NCI-H2107 (cell line): ENCODE results near the gene MAEL.
A peak's percentile ranks its signal among the peaks of the same experiment; 100 is the strongest.
"Not testable (repeated sequence)": the region's sequence is repeated elsewhere in the genome, so short reads cannot be mapped to it uniquely, and the experiment has no call there.

Source experiments
- DNase-seq: peaks from one replicate; lab custom pipeline; 2025; lab: John Stamatoyannopoulos, UW

Gene MAEL

DNA sequence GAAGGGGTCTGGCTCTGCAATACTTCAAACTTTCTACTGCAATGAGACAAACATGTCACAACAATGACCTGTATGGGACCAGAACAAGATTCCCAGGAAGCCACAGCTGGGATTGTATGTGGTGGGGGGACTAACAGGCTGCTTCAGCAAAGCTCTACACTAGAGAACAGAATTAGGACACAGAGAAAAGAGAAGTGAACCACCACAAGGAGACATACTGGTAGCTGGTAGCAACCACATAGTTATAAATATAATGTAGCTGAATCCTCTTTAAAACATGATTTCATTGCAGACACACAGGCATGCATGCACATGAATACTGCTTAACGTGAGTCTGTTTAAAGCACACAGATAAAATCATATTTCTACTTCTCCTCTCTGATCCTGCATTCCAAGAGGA is 10.3 kb upstream of the MAEL start:
- no peak for DNase-seq

DNA sequence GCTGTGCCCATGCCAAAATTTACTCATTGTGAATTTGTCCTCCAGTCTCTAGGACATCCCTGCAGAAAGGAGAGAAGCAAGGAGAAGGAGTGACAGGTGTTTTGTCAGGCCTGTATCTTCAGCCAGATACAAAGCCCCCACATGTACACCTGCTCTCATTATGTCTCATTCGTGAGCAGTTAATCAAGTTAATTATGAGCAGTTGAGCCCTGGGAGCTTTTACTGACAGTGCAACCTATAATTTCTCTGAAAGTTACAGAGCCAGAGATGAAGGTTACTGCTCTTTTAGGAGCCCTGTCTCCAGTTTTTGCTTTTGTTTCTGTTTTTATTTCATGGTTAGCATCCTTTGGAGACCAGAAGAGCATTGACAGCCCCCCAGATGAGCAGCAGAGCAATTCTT is 8.7 kb upstream of the MAEL start:
- no peak for DNase-seq

GRCh38 chr1:166980818-166981217 is 8.3 kb upstream of the MAEL start:
- no peak for DNase-seq

- DNase-seq = no peak
Observed at GRCh38 chr1:166981589-166981988, 7.5 kb upstream of the MAEL start.

DNA sequence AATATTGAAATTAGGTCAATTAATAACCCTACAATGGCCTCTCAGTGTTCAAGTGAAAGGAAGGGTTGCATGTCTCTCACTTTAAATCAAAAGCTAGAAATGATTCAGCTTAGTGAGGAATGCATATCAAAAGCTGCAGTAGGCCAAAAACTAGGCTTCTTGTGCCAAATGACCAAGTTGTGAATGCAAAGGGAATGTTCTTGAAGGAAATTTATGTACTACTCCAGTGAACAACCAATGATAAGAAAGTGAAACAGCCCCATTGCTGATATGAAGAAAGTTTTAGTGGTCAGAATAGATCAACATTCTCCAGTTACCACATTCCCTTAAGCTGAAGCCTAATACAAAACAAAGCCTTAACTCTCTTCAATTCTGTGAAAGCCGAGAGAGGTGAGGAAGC is 10.0 kb downstream of the MAEL start:
- no peak for DNase-seq

- no peak for DNase-seq
Observed at GRCh38 chr1:166999500-167000055, 10.5 kb downstream of the MAEL start.

DNA sequence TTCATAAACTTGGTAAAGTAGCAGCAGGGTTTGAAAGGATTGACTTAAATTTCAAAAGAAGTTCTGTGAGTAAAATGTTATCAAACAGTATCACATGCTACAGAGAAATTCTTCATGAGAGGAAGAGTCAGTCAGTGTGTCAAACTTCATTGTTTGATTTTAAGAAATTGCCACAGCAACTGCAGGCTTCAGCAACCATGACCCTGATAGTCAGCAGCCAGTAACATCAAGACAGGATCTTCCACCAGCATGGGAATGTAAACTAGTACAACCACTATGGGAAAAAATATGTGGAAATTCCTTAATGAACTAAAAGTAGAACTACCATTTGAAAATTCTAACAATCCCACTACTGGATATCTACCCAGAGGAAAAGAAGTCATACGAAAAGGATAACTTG is 11.5 kb downstream of the MAEL start:
- no peak for DNase-seq

GRCh38 chr1:167002354-167002753 is 13.3 kb downstream of the MAEL start:
- no peak for DNase-seq

DNA sequence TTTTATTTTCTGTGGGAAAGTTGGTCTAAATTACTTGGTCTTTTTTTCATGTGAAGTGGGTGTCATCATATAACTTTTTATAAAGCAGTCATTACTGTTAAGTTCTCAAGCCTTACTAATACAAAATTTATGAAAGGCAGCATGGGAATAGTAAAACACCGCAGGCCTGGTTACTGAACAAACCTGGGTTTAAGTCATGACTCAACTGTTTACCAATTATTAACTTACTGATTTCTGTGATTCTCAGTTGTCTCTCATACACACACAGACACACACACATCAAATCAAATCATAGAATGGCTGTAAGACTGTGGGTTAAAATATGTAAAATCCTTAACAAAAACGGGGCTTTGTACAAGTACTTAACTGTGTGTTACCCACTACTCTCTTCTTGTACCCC is 14.6 kb downstream of the MAEL start:
- DNase-seq = no peak

DNA sequence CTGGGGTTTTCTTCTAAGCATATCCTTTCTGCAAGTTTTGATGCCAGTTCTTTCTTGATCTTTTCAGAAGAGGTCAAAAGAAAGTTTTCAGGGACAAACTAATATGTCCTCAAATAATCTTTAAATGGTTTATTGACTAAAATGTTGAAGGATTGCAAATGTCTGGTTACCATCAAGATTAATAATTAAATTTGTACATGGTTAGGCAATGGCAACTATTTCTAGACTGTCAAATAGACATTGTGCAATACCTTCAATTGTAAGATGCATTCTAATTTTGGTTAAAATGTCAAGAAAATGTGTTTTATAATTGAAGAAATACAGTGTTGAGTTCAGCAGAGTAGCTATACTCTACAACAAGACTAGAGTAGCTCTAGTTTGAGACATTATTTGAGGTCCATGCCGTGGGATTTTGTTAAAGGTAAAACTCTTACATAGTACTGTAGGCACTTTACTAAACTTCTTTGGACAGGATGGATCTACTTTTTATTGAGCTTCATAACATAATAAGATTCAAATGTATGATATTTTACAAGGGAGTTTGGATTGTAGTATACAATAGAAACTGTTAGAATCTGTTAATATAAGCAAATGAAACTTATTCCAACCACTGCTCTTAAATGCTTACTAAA is 22.6 kb downstream of the MAEL start:
- no peak for DNase-seq

DNA sequence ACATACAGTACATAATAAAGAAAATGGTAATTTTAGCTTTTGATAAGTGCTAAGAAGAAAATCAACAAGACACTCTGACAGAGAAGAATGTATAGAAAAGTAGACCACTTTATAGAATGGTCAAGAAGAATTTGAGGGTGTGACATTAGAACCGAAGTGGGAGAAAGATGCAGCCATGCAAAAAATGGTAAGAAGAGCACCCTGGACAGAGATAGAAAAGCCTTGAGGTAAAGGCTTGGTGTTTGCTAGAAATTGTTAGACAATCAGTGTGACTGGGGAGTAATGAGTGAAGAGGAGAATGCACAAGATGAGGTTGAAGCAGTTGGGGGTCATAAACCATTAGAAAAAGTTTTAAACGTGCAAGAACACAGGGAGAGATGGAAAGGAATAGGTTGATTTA is 23.5 kb downstream of the MAEL start:
- DNase-seq = no peak

DNA sequence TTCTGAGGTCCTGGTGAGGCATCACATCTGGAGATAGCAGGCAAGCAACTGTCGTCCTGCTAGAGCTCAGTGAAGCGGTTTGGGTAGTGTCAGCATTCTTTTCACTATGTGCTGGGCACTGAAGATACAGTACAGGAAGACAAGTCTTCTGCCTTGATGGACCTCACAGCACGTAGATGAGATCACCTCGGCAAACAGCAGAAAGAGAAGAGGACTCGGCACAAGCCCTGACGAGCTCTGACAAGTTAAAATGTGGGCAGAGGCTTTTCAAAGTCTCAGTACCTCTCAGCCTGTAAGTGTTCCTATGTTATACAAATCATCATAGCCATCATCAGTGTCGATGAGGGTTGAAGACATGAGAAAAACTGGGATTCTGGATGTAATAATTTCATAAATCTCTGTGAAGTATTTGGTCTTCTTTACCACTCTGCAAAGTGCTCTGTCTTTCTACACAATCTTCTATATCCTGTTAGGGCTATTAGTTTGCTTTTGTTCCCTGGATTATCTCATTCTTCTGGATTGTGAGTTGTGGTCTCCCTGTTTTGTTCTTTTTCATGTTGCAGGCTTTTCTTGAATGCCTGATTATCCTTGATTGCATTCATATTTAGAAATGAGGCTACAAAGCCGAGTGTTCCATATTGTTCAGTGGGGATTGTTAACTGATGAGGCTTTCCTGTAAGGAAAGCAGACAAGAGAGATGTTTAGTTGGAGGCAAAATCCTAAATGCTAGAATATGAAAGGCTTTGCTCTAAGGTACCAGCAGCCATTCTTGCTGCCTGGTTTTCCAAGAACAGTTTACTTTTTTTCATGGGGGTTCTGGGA is 24.2 kb downstream of the MAEL start:
- no peak for DNase-seq

- DNase-seq = no peak
Observed at GRCh38 chr1:167016100-167016750, 27.1 kb downstream of the MAEL start.

DNA sequence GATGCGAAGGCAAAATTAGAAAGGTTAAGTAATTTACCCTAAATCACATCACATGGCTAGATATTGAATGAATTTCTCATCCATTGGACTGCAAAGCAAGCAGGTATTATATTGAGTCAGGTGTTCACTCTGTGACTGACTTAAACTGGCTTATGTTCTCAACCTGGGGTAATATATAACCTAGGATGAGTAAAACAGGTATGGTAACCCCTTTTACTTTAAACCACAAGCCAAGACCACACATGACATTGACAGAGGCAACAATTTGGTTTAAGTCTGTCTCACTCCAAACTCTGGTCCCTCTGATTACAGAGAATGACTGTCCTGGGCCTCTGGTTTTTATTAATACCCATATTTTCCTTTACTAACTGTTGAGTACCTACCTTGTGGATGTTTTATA is 33.3 kb downstream of the MAEL start:
- DNase-seq = no peak

GRCh38 chr1:167029553-167029952 is 40.5 kb downstream of the MAEL start:
- DNase-seq = not testable (repeated sequence)

- peak; percentile 27 for DNase-seq
Observed at GRCh38 chr1:167033646-167034045, 44.6 kb downstream of the MAEL start.

- DNase-seq = peak; percentile 91
Observed at GRCh38 chr1:167043752-167044488, 54.8 kb downstream of the MAEL start.

- DNase-seq = no peak
Observed at GRCh38 chr1:167051907-167052306, 62.8 kb downstream of the MAEL start.

GRCh38 chr1:167052389-167052788 is 63.3 kb downstream of the MAEL start:
- DNase-seq = no peak

- no peak for DNase-seq
Observed at GRCh38 chr1:167054531-167054930, 65.5 kb downstream of the MAEL start.

GRCh38 chr1:167054946-167055630 is 66.0 kb downstream of the MAEL start:
- no peak for DNase-seq
